G401 (cell line): Measurements from ENCODE around the gene SLC6A1. TPM values are rescaled to one million over a fixed set of nuclear protein-coding genes. Genes with fewer than 3 reads are reported as not detected.

Source experiments
- DNase-seq: peaks from one replicate; pipeline ENCODE4 v3.0.0-alpha.2; 2015; ENCODE audit warnings: low spot score
- in situ Hi-C: cut with HindIII; loops from 2 replicates; pipeline ENCODE4 v1.10.0; 2016; ENCODE audit warnings: low sequenced_read_pairs, mixed read lengths
- total RNA-seq: library from RNA; depleted of rRNA; stranded (reverse); fragments of >200 nt; shearing (Covaris generic); gene quantifications from 2 replicates; pipeline ENCODE4 v1.2.3, GENCODE V29; 2014

Gene SLC6A1
- total RNA-seq, 1 experiment from 2014 or later: not detected

GRCh38 chr3:10964537-10965167, 27.9 kb upstream of the SLC6A1 start:
- in situ Hi-C loops: no loop called here
- DNase-seq: no peak

- DNase-seq: no peak
- in situ Hi-C loops: no loop called here
Measured at GRCh38 chr3:10968401-10968800, 24.1 kb upstream of the SLC6A1 start.

- in situ Hi-C loops: no loop called here
- no peak for DNase-seq
Measured at GRCh38 chr3:10970306-10970960, 22.1 kb upstream of the SLC6A1 start.

GRCh38 chr3:10972072-10972782, 20.3 kb upstream of the SLC6A1 start:
- in situ Hi-C loops: no loop called here
- no peak for DNase-seq

GRCh38 chr3:10973046-10973595, 19.4 kb upstream of the SLC6A1 start:
- in situ Hi-C loops: no loop called here
- peak; percentile 89 for DNase-seq

- in situ Hi-C loops: no loop called here
- DNase-seq: no peak
Measured at GRCh38 chr3:10974131-10974530, 18.4 kb upstream of the SLC6A1 start.

- in situ Hi-C loops: no loop called here
- no peak for DNase-seq
Measured at GRCh38 chr3:10974746-10975375, 17.7 kb upstream of the SLC6A1 start.

- in situ Hi-C loops: no loop called here
- DNase-seq: no peak
Measured at GRCh38 chr3:10975695-10976234, 16.8 kb upstream of the SLC6A1 start.

GRCh38 chr3:10976770-10977169, 15.8 kb upstream of the SLC6A1 start:
- in situ Hi-C loops: no loop called here
- DNase-seq: no peak

- in situ Hi-C loops: no loop called here
- DNase-seq: no peak
Measured at GRCh38 chr3:10977892-10978510, 14.5 kb upstream of the SLC6A1 start.

- no peak for DNase-seq
- in situ Hi-C loops: no loop called here
Measured at GRCh38 chr3:10978956-10979355, 13.6 kb upstream of the SLC6A1 start.

GRCh38 chr3:10980312-10980711, 12.2 kb upstream of the SLC6A1 start:
- in situ Hi-C loops: no loop called here

GRCh38 chr3:10981031-10981430, 11.5 kb upstream of the SLC6A1 start:
- in situ Hi-C loops: no loop called here
- no peak for DNase-seq

More at GRCh38 chr3:10980312-10980711, 12.2 kb upstream of the SLC6A1 start:
- no peak for DNase-seq

- in situ Hi-C loops: no loop called here
- DNase-seq: no peak
Measured at GRCh38 chr3:10981961-10982360, 10.6 kb upstream of the SLC6A1 start.

- in situ Hi-C loops: no loop called here
- no peak for DNase-seq
Measured at GRCh38 chr3:10982782-10983181, 9.8 kb upstream of the SLC6A1 start.

- peak; percentile 66 for DNase-seq
- in situ Hi-C loops: no loop called here
Measured at GRCh38 chr3:10983219-10983916, 9.2 kb upstream of the SLC6A1 start.

GRCh38 chr3:10984371-10984896, 8.1 kb upstream of the SLC6A1 start:
- DNase-seq: no peak
- in situ Hi-C loops: no loop called here

GRCh38 chr3:10985181-10985580, 7.4 kb upstream of the SLC6A1 start:
- no peak for DNase-seq
- in situ Hi-C loops: no loop called here
